Progenitor cell of endocrine pancreas (in vitro differentiated cells): Measurements from ENCODE around the gene RASAL2. TPM values are rescaled to one million over a fixed set of nuclear protein-coding genes. Genes with fewer than 3 reads are reported as not detected.

ENCODE experiments used
- DNase-seq: peaks from one replicate; pipeline ENCODE4 v3.0.0; 2021; ENCODE audit warnings: low spot score; ENCODE audit not compliant: unreplicated experiment
- H3K27ac Mint-ChIP-seq: 2 replicates; pipeline ENCODE4 v1.8.0; 2021; ENCODE audit warnings: mild to moderate bottlenecking, moderate library complexity, mixed read lengths
- H3K27me3 Mint-ChIP-seq: 2 replicates; pipeline ENCODE4 v1.8.0; 2021; ENCODE audit warnings: mixed read lengths
- H3K36me3 Mint-ChIP-seq: 2 replicates; pipeline ENCODE4 v1.8.0; 2022; ENCODE audit warnings: mixed read lengths; ENCODE audit not compliant: insufficient read depth
- H3K4me1 Mint-ChIP-seq: 2 replicates; pipeline ENCODE4 v1.8.0; 2021; ENCODE audit warnings: low read depth, mixed read lengths
- H3K4me3 Mint-ChIP-seq: 2 replicates; pipeline ENCODE4 v1.8.0; 2021; ENCODE audit warnings: low read depth, mild to moderate bottlenecking, moderate library complexity, mixed read lengths
- H3K9me3 Mint-ChIP-seq: 2 replicates; pipeline ENCODE4 v1.8.0; 2021; ENCODE audit warnings: low read depth, mixed read lengths
- CTCF ChIP-seq: fragments of 200-600 bp; sonication (generic); IDR thresholded peaks from one replicate; pipeline ENCODE4 v1.5.0; 2021; ENCODE audit warnings: antibody characterized with exemption, mild to moderate bottlenecking; ENCODE audit not compliant: unreplicated experiment
- total RNA-seq: library from RNA; stranded (reverse); gene quantifications from 2 replicates; pipeline ENCODE4 v1.2.1, GENCODE V29; 2021

The RASAL2 gene
- total RNA-seq, 1 donor from 2014 or later: 28.5 TPM

GRCh38 chr1:178412400-178412770 is 318.5 kb downstream of the RASAL2 start:
- H3K36me3 Mint-ChIP-seq: peaks cover 30% of the 10 kb centered on the region
- H3K27me3 Mint-ChIP-seq: no peaks in the 10 kb centered on the region
- no peak for TF ChIP-seq CTCF
- peaks cover 1% of the 10 kb centered on the region for H3K4me1 Mint-ChIP-seq
- H3K27ac Mint-ChIP-seq: no peak overlapping the region
- H3K4me3 Mint-ChIP-seq: no peak overlapping the region
- H3K9me3 Mint-ChIP-seq: peaks cover 34% of the 10 kb centered on the region
- DNase-seq: no peak

GRCh38 chr1:178417858-178418257 is 324.0 kb downstream of the RASAL2 start:
- no peaks in the 10 kb centered on the region for H3K27me3 Mint-ChIP-seq
- no peak for TF ChIP-seq CTCF
- no peaks in the 10 kb centered on the region for H3K4me1 Mint-ChIP-seq
- H3K36me3 Mint-ChIP-seq: peaks cover 16% of the 10 kb centered on the region
- no peak for DNase-seq
- peaks cover 24% of the 10 kb centered on the region for H3K9me3 Mint-ChIP-seq
- no peak overlapping the region for H3K4me3 Mint-ChIP-seq
- H3K27ac Mint-ChIP-seq: no peak overlapping the region

- H3K4me3 Mint-ChIP-seq: no peak overlapping the region
- no peaks in the 10 kb centered on the region for H3K27me3 Mint-ChIP-seq
- H3K27ac Mint-ChIP-seq: no peak overlapping the region
- no peaks in the 10 kb centered on the region for H3K4me1 Mint-ChIP-seq
- H3K36me3 Mint-ChIP-seq: peaks cover 16% of the 10 kb centered on the region
- DNase-seq: no peak
- peaks cover 24% of the 10 kb centered on the region for H3K9me3 Mint-ChIP-seq
- TF ChIP-seq CTCF: no peak
These were observed 324.5 kb downstream of the RASAL2 start for GRCh38 chr1:178418284-178418955.

- Mint-ChIP-seq H3K9me3 (no peaks in the 10 kb centered on the region), H3K36me3 (no peaks in the 10 kb centered on the region), H3K4me1 (peaks cover 7% of the 10 kb centered on the region), H3K4me3 (no peak overlapping the region), H3K27ac (no peak overlapping the region), H3K27me3 (no peaks in the 10 kb centered on the region)
- no peak for TF ChIP-seq CTCF
- no peak for DNase-seq
These were observed 340.5 kb downstream of the RASAL2 start for GRCh38 chr1:178434360-178434759.

DNA sequence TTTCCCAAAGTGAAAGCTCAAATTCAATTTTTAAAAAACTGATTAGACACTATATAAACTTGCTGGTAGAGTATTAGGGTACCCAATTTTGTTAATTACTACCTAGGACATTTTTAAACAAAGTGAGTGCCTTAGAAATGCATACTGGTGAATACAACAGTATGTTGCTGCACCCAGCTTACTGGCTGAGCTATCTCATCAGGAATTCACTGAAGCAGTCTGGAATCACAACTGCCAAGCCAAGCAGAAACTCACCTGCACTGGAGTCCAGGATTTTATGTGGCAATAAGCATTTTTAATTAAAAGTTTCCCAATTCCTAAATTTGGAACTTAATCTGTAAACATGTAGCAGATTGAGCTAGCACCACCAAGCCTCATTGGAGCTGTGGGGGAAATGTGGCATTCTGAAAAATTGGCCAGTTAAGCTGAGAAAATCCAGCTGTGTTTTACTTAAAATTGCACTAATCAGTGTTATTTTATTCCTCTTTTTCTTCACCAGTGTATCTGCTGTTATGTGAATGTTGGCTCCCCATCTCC is 341.1 kb downstream of the RASAL2 start:
- H3K36me3 Mint-ChIP-seq: no peaks in the 10 kb centered on the region
- H3K27ac Mint-ChIP-seq: no peak overlapping the region
- H3K27me3 Mint-ChIP-seq: no peaks in the 10 kb centered on the region

More for the DNA sequence above, 341.1 kb downstream of the RASAL2 start:
- TF ChIP-seq CTCF: no peak
- no peaks in the 10 kb centered on the region for H3K9me3 Mint-ChIP-seq
- DNase-seq: no peak
- no peak overlapping the region for H3K4me3 Mint-ChIP-seq
- peaks cover 7% of the 10 kb centered on the region for H3K4me1 Mint-ChIP-seq
